HK-2 (cell line): Measurements from ENCODE around the gene SCNN1G.
"Not testable (repeated sequence)": the region's sequence is repeated elsewhere in the genome, so short reads cannot be mapped to it uniquely, and the experiment has no call there.

Source experiments
- DNase-seq: peaks from one replicate; pipeline ENCODE4 v3.0.0-alpha.2; 2018; ENCODE audit not compliant: unreplicated experiment

SCNN1G gene, protein sequence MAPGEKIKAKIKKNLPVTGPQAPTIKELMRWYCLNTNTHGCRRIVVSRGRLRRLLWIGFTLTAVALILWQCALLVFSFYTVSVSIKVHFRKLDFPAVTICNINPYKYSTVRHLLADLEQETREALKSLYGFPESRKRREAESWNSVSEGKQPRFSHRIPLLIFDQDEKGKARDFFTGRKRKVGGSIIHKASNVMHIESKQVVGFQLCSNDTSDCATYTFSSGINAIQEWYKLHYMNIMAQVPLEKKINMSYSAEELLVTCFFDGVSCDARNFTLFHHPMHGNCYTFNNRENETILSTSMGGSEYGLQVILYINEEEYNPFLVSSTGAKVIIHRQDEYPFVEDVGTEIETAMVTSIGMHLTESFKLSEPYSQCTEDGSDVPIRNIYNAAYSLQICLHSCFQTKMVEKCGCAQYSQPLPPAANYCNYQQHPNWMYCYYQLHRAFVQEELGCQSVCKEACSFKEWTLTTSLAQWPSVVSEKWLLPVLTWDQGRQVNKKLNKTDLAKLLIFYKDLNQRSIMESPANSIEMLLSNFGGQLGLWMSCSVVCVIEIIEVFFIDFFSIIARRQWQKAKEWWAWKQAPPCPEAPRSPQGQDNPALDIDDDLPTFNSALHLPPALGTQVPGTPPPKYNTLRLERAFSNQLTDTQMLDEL

DNA sequence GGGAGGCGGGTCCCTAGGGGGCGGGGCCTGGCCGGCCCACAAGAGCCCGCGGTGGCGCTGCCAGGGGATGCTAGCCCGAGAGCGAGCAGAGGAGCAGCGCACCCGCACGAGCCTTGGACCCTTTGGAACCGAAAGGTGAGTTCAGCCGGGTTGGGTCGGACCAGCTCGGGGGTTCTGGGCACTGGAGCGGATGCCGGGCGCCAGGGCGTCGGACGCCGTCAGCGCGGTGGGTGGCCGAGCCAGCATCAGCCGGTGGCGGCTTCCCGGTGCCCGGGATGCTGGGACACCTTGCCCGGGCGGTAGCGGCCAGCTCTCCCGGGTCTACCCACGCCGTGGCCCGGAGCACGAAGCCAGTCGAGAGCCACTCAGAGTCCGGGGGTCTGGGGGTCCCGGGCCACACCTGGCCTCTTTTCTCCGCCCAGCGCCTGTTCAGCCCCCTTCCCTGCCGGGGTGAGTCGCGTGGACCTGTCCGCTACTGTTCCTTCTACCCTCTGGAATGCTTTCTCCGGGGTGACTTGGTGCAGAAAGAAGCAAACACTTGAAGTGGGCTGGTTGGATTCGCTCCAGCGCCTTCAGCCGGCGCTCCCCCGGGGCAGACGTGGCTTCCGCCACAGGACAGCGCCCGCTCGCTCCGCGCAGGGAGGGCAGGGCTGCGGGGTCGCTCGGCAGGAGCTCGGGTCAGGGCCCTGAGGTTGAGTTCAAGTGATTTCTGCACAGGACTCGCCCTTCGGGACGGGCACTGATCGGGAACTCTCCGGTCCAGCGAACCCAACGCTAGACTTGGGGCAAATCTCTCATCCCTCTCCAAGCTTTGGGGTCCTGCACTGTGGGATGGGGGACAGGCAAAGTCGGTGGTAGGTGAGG lies at the start of gene SCNN1G:
Gene SCNN1G (plus strand): TSS at position 67 of the 864 bp plus-strand sequence. CDS start 3,527 bp downstream, outside the sequence.
- peak; percentile 38 for DNase-seq

DNA sequence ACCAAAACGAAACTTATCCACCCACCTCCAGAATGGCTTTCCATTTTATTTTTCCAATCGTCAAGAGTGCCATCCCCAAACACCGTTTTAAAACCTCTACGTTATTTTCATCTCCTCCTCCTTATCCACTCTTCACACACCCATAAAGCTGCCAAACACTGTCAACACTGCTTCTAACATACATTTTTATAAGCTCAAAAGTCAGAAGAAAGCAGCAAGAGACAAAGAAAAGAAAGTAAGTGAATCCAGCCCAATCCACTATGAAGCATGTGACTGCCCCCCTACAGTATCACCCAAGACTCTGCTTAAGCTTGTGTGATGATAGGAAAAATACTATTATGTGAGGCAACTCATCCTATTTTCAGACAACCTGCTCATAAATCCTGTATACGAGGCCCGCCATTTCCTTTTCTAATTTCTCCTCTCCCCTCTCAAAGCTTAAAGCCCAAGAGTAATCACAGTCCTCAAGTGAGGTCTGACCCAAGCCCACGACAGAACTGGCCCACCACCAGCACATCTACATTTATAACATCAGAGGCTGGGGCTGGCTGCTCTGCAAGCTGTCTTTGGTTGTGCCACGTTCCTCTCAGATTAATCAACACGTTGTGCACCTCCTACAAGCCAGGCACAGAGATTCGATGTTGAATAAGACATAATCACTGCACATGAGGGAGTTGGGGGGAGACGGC lies 49.6 kb upstream of the SCNN1G start:
- DNase-seq: no peak

DNA sequence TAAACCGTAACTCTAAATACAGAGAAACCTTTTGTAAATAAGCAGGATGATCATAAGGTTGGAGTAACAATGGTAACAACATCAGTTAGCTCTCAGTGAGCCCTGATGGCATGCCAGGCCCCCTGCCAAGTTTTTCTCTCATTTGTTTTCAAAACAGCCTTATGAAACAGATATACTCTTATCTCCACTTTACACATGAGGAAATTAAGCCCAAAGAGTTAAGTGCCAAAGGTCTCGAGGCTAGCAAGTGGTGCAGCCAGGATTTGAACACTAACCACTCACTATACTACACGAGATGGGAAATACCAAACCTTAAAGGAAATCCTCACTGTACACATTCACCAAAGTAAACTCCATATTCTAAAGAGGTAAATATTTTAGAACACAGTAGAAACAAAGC lies 48.3 kb upstream of the SCNN1G start:
- DNase-seq: no peak

DNA sequence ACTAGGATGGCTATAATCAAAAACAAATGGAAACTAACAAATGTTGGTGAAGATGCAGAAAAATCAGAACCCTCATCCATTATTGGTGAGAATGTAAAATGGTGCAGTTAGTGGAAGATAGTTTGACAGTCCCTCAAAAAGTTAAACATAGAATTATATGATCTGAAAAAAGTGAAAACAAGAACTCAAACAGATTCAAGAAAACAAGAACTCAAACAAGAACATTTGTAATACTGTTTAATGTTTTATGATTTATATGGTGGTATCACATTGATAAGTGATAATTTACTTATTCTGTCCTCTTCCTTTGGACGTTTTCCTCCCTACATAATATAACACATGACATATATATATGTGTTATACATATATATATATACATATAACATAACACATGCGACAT lies 45.3 kb upstream of the SCNN1G start:
- no peak for DNase-seq

DNA sequence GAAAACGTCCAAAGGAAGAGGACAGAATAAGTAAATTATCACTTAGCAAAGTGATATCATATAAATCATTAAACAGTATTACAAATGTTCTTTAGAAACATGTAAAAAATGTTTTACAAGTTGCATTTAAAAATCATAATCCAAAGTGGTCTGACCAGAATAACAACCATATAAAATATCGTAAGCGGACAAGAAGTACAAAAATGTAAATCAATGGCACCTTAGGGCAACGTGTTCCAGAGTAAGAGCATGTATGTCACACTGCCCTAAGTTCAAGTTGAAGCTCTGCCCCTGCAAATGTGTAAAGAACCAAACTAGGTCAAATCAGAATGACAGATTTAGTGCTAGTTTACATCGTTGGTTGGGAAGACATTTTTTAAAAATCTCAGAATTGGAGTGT lies 44.7 kb upstream of the SCNN1G start:
- no peak for DNase-seq

DNA sequence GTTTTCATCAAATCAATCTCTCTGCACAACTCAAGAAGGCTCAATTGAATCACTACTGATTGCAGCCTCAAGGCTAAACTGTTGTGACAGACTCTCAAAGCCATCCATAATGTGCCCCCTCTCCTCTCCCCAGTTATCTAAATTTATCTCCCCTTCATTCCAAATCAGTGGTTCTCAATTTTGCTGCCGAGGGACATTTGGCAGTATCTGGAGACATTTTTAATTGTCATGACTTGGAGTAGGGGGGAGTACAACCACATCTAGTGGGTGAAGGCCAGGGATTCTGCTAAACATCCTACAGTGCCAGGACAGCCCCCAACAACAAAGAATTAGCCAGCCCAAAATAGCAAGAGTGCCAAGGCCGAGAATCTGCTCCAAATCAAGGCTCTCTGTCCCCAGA lies 42.4 kb upstream of the SCNN1G start:
- DNase-seq: no peak

DNA sequence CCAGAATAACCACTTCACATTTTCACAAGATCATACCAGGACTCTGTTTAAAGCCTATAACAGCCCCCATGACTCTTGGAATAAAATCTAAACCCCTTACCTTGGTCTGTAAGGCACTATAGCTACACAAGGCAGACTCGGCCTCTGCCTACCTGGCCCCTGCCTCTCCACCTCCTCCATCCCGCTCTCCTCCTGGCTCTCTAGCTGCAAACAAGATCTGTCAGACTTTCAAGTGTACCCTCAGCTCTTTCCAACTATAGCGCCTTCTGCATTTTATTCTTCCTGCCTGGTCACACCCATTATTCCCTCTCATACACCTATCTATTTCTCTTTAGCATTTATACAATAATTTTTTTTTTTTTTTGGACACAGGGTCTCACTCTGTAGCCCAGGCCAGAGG lies 41.5 kb upstream of the SCNN1G start:
- no peak for DNase-seq

DNA sequence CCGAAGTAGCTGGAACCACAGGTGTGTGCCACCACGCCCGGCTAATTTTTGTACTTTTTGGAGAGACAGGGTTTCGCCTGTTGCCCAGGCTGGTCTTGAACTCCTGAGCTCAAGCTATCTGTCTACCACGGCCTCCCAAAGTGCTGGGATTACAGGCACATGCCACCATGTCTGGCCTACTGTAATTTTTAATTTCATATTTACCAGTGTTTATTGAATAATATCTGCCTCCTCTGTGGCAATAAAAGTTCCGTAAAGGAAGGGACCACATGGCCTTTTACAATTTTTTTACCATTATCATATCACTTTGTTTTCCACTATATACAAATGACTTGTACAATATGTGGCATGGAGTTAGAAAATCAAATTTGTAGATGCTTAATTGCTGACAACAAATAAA lies 41.0 kb upstream of the SCNN1G start:
- DNase-seq: no peak

DNA sequence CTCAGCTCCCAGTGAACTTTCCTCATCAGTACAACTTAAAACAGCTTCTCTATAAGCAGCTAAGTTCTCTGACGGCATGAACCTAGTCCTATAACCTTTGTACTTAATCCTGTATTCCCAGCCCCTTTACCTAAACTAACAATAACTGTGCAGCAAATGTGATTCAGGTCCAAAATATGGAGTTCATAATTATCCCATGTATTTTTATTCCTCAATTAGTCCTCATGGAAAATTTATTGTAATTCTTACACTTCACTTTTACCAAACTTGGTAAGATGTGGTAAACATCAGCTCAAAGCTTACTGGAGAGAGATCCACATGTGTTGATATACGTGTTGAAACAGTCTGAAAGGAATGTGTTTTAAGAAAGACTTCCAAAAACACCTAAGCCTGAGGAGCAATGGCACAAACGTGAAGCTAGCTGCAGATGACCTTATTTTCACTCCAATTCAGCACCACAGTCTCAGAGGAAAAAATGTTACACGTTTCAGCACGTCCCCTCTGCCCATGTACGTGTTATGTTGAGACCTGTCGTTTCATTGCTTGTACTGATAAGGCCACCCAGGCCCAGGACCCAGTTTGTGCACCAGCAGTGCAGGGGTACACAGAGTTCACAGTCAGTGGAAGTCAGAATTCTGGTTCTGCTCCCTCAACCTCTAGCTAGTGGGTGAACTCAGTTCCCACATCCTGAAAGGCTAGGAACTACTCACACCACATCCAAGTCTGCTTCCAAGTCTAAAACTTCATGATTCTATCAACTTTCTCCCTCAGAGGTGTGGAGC lies 40.4 kb upstream of the SCNN1G start:
- no peak for DNase-seq

DNA sequence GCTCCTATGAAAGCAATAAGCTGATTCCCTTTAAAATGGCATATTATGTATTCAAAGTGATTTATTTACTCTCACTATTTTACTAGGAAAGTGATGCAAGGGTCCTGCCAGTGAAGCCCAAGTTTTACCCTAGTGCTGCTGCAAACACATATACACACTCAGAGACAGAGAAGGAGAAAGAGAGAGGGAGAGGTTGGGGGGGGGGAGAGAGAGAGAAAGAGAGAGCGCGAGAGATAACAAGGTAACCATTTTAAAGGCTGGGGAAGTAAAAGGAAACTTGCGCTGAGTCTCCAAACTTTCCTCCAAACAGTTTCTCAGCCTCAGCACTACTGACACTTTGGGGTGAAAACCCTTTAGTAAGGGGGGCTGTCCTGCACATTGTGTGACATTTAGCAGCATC lies 39.2 kb upstream of the SCNN1G start:
- DNase-seq: no peak

DNA sequence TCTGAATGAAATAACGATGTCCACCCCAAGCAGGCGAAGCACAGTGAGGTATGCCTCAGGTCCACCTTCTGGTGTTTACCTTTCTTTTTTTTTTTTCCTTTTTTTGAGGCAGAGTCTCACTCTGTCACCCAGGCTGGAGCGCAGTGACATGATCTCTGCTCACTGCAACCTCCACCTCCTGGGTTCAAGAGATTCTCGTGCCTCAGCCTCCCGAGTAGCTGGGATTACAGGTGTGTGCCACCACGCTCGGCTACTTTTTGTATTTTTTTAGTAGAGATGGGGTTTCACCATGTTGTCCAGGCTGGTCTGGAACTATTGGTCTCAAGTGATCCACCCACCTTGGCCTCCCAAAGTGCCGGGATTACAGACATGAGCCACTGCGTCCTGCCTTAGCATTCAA lies 38.2 kb upstream of the SCNN1G start:
- not testable (repeated sequence) for DNase-seq

DNA sequence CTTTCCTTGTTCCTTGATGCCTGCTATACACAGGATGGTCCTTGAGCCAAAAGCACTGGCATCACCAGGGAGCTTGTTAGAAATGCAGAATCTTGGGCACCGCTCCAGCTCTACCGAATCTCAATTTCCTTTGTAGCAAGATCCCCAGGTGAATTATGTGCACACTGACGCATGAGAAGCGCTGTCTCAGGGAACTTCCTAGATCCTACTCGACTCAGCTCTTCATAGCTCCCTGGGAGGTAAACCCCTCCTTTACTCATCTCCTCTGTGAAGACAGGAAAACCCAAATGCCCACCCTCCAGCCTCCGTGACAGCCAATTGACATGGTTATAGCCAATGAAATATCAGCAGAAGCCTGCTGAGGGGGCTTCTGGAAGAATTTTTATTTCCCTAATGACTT lies 37.4 kb upstream of the SCNN1G start:
- peak; percentile 47 for DNase-seq

DNA sequence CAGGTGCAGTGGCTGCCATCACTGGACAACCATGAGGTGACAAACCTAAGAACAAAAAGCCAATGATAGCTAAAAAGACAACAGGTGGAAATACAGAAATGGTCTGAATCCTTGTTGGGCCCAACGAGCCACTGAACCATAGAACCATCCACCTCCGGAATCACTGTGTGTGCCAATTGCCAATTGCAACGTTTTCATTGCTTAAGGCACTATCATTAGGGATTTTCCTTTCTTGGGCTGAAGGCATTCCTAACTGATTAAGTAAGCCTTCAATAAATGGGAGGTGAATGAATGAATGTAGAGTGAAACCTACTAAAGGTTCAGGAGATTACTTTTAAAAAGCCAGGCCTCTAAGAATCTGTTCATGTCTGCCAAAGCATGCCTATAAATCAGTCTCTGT lies 36.9 kb upstream of the SCNN1G start:
- peak; percentile 26 for DNase-seq

DNA sequence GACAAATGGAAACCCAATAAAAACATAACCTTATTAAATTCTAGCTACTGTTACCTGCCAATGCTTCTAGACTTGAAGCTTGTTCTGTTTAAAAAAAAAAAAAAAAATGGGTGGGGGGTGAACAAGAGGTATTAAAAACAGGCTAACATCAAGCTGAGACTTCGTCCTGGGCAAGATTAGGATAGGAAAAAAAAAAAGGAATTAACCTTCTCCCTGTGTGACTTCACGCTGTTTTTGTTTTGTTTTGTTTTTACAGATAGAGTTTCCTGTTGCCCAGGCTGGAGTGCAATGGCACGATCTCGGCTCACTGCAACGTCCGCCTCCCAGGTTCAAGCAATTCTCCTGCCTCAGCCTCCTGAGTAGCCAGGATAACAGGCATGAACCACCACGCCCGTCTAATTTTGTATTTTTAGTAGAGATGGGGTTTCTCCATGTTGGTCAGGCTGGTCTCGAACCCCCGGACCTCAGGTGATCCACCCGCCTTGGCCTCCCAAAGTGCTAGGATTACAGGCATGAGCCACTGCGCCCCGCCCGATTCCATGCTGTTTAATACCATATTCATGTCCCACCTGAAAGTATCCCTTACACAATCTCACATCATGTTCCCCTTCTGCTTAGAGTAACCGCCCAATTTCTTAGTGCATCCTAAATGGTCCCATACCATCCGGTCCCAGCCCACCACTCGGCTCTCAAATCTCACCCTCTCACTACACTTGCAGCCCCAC lies 35.5 kb upstream of the SCNN1G start:
- no peak for DNase-seq

DNA sequence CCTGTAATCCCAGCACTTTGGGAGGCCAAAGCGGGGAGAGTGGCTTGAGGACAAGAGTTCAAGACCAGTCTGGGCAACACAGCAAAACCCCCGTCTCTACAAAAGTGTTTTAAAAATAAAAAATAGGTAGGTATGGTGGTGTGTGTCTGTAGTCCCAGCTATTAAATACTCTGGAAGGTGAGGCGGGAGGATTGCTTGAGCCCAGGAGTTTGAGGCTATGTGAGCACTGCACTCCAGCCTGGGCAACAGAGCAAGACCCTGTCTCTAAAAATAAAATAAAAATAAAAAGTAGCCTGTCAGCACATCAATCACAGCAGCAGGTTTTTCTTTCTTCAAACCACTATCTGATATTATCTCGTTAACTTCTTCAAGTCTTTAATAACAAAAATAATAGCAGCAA lies 34.9 kb upstream of the SCNN1G start:
- DNase-seq: no peak

DNA sequence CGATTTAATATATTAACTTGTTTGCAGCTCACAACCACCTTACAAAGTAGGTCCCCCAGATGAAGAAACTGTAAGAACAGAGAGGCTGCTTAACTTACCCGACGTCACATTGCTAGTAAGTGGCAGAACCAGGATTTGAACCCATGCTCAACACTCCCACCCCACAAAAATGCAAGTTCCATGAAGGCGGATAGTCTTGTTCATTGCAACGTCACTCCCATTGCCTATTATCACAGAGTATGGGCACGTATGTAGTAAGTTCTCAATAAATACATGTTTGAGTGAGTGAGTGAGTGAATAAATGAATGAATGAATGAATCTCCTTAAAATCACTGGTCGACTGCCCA lies 34.4 kb upstream of the SCNN1G start:
- DNase-seq: no peak

DNA sequence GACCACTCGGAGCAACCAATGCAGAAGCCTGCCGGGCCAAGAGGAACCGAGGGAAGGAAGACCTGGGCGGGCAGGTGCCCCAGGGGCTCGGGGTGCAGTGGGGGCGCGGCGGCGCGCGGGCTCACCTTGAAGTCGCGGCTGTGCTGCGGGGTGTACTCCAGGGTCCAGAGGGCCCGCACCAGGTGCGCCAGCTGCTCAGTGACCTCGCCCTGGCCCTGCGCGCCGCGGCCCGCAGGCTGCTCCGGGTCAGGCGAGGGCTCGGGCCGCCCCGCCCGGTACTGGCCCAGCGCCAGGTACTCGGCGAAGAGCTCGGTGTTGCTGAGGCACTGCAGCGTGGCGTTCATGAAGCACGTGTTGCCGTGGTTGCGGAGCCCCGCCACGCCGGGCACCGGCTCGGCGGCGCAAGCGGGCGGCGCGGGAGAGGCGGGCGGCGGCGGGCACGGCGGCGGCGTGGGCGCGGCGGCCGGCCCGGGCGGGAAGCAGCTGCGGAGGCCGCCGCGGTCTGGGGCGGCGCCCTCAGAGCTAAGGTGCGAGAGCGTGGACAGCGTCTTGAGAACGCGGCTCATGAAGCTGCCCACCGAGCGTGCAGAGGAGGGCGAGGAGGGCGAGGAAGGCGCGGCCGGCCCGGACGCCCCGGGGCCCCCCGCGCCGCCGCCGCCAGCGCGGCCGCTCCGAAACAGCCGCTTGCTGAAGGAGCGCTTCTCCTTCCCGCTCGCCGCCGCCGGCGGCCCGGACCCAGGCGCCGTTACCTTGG lies 33.9 kb upstream of the SCNN1G start:
- peak; percentile 51 for DNase-seq

DNA sequence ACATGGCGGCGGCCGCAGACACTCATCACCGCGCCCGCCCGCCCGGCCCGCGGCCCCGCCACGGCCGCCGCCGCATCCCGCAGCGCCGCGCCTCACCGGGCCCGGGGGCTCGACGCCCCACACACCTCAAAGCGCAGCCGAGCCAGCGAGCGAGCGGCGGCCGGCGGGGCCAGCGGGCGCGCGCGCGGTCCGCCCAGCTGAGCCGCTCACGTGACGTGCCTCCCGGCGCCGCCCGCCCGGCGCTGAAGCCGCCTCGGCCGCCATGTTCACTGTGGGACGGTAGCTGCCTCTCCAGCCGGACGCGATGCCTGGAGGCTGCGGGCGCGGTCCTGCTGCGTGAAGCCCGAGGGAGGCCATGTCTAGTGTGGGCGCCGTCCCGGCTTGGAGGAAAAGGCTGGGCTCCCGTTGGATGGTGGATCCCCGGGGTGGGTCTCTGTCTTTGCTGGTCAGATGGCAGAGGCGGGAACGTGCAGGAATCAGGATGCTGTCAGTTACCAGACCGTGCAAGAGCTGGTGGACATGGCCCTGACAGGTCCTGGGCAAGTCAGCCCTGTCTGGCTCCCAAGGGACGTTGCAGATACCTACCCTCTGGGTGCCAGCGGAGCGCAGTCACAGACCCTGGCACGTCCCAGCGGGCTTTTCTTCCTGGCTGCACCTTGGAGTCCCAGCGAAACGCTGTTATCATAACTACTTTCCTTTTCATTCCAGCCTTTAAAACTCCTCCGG lies 33.1 kb upstream of the SCNN1G start, which contains the start of gene USP31:
Gene USP31 (minus strand): TSS at position 186 of the 726 bp plus-strand sequence. CDS start 182 bp downstream, at position 4.
- DNase-seq: peak; percentile 92

DNA sequence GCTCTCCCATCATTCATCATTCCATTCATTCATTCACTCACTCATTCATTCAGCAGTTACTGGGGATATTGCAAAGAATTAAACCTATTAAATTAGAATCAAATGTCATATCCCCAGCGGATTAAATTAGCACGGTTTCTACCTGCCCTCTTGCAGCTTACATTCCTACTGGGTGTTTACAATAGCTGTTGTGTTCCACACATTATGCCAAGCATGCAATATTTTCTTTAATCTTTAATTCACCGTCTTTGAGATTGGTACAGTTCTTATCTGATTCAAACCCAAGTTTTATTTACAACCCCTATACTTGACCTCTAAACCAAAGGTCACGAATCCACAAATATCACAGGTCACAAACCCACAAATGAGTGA lies 32.6 kb upstream of the SCNN1G start:
- no peak for DNase-seq
